Measurements from ENCODE around the gene CEP295NL. TPM values are rescaled to one million over a fixed set of nuclear protein-coding genes. Genes with fewer than 3 reads are reported as not detected.

The CEP295NL gene
- total RNA-seq, 1 donor: 2.5 TPM

GRCh38 chr17:78875363-78876093 lies 27.5 kb downstream of the CEP295NL start:
- H3K9me3 ChIP-seq (ENCODE audit: low read depth, low read length): no peaks in the 10 kb centered on the region
- TF ChIP-seq, protein P1, sequence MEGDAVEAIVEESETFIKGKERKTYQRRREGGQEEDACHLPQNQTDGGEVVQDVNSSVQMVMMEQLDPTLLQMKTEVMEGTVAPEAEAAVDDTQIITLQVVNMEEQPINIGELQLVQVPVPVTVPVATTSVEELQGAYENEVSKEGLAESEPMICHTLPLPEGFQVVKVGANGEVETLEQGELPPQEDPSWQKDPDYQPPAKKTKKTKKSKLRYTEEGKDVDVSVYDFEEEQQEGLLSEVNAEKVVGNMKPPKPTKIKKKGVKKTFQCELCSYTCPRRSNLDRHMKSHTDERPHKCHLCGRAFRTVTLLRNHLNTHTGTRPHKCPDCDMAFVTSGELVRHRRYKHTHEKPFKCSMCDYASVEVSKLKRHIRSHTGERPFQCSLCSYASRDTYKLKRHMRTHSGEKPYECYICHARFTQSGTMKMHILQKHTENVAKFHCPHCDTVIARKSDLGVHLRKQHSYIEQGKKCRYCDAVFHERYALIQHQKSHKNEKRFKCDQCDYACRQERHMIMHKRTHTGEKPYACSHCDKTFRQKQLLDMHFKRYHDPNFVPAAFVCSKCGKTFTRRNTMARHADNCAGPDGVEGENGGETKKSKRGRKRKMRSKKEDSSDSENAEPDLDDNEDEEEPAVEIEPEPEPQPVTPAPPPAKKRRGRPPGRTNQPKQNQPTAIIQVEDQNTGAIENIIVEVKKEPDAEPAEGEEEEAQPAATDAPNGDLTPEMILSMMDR (IDR thresholded peaks at IDR 0.05; ENCODE audit: extremely low read depth, low read depth, low read length): no peak
- H2AFZ ChIP-seq (ENCODE audit: low read length): no peak overlapping the region
- peak overlapping the region; percentile 61 for H3K27ac ChIP-seq (ENCODE audit: low read depth, low read length)
- H3K36me3 ChIP-seq (ENCODE audit: insufficient read depth, low read length): peaks cover 33% of the 10 kb centered on the region
- no peaks in the 10 kb centered on the region for H3K27me3 ChIP-seq (ENCODE audit: insufficient read depth, low read length)
- H4K20me1 ChIP-seq (ENCODE audit: insufficient read depth, low read length): peaks cover 33% of the 10 kb centered on the region
- peak; percentile 82 for DNase-seq (ENCODE audit: insufficient read length, low spot score, missing footprints)
- H3K4me2 ChIP-seq (ENCODE audit: insufficient read depth, low read length): no peak overlapping the region
- H3K4me1 ChIP-seq (ENCODE audit: insufficient read depth, low read length): peaks cover 37% of the 10 kb centered on the region
- no peak overlapping the region for H3K4me3 ChIP-seq (ENCODE audit: insufficient read depth, low read length)
- H3K79me2 ChIP-seq (ENCODE audit: insufficient read depth, low read length): peaks cover 67% of the 10 kb centered on the region

- peak; percentile 75 for DNase-seq (ENCODE audit: insufficient read length, low spot score, missing footprints)
- Histone ChIP-seq H2AFZ (ENCODE audit: low read length) (no peak overlapping the region), H3K79me2 (ENCODE audit: insufficient read depth, low read length) (peaks cover 55% of the 10 kb centered on the region), H3K4me1 (ENCODE audit: insufficient read depth, low read length) (peaks cover 23% of the 10 kb centered on the region), H3K27me3 (ENCODE audit: insufficient read depth, low read length) (no peaks in the 10 kb centered on the region), H3K4me3 (ENCODE audit: insufficient read depth, low read length) (no peak overlapping the region), H3K36me3 (ENCODE audit: insufficient read depth, low read length) (peaks cover 44% of the 10 kb centered on the region), H3K9me3 (ENCODE audit: low read depth, low read length) (no peaks in the 10 kb centered on the region), H4K20me1 (ENCODE audit: insufficient read depth, low read length) (peaks cover 27% of the 10 kb centered on the region), H3K27ac (ENCODE audit: low read depth, low read length) (no peak overlapping the region), H3K4me2 (ENCODE audit: insufficient read depth, low read length) (no peak overlapping the region)
- TF ChIP-seq, protein P1 (IDR thresholded peaks at IDR 0.05; ENCODE audit: extremely low read depth, low read depth, low read length): no peak
Measured at GRCh38 chr17:78873519-78874340, 29.3 kb downstream of the CEP295NL start.

DNA sequence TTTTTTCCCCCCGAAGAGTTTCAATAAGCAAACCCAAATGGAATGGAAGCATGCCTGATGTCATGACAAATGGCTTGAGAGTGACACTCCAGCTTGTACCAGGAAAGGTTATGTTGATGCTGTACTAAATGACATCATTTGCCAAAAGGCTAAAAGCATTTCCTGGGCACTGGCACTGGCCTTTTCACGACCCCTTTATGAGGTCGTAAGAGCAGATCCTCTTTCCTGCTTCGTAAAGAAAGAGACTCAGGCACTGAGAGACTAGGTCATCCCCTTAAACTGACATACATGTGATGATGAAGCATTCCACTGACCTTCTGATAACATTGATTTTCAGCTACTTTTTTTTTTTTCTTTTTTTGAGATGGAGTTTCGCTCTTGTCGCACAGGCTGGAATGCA lies 30.5 kb downstream of the CEP295NL start:
- no peak for DNase-seq (ENCODE audit: insufficient read length, low spot score, missing footprints)
- Histone ChIP-seq H3K4me1 (ENCODE audit: insufficient read depth, low read length) (peaks cover 33% of the 10 kb centered on the region), H3K4me2 (ENCODE audit: insufficient read depth, low read length) (no peak overlapping the region), H3K27ac (ENCODE audit: low read depth, low read length) (no peak overlapping the region), H3K9me3 (ENCODE audit: low read depth, low read length) (no peaks in the 10 kb centered on the region), H4K20me1 (ENCODE audit: insufficient read depth, low read length) (peaks cover 29% of the 10 kb centered on the region), H2AFZ (ENCODE audit: low read length) (no peak overlapping the region), H3K36me3 (ENCODE audit: insufficient read depth, low read length) (peaks cover 42% of the 10 kb centered on the region), H3K79me2 (ENCODE audit: insufficient read depth, low read length) (peaks cover 47% of the 10 kb centered on the region), H3K27me3 (ENCODE audit: insufficient read depth, low read length) (no peaks in the 10 kb centered on the region), H3K4me3 (ENCODE audit: insufficient read depth, low read length) (no peak overlapping the region)
- TF ChIP-seq, protein P1 (IDR thresholded peaks at IDR 0.05; ENCODE audit: extremely low read depth, low read depth, low read length): no peak

DNA sequence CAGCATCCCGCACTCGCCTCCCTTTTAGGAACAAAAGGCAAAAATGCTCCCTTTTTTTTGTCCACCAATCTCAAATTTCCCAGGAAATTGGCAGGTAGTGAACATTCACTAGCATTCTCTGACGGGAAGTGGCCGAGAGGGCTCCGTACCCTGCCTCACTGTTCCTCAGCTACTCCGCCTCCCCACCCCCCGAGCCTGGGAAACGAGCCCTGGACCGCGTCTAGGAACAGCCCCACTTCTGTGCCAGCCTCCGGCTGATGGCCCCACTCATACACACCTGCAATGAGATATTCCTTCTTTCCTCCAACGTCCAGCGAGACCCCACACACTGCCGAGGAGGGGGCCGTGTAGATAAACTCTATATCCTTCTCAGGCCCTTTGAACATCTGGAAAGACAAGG lies 32.4 kb downstream of the CEP295NL start:
- no peaks in the 10 kb centered on the region for H3K9me3 ChIP-seq (ENCODE audit: low read depth, low read length)
- H3K27me3 ChIP-seq (ENCODE audit: insufficient read depth, low read length): no peaks in the 10 kb centered on the region
- peaks cover 36% of the 10 kb centered on the region for H3K79me2 ChIP-seq (ENCODE audit: insufficient read depth, low read length)
- H3K36me3 ChIP-seq (ENCODE audit: insufficient read depth, low read length): peaks cover 49% of the 10 kb centered on the region
- peaks cover 30% of the 10 kb centered on the region for H3K4me1 ChIP-seq (ENCODE audit: insufficient read depth, low read length)
- DNase-seq (ENCODE audit: insufficient read length, low spot score, missing footprints): no peak
- no peak overlapping the region for H3K27ac ChIP-seq (ENCODE audit: low read depth, low read length)
- H4K20me1 ChIP-seq (ENCODE audit: insufficient read depth, low read length): peaks cover 28% of the 10 kb centered on the region
- no peak overlapping the region for H2AFZ ChIP-seq (ENCODE audit: low read length)
- no peak overlapping the region for H3K4me3 ChIP-seq (ENCODE audit: insufficient read depth, low read length)
- TF ChIP-seq, protein P1 (IDR thresholded peaks at IDR 0.05; ENCODE audit: extremely low read depth, low read depth, low read length): no peak
- H3K4me2 ChIP-seq (ENCODE audit: insufficient read depth, low read length): no peak overlapping the region

All from osteoblast (primary cell).